Bronchial epithelial cell (primary cell): Measurements from ENCODE around the gene BANF2. TPM values are rescaled to one million over a fixed set of nuclear protein-coding genes. Genes with fewer than 3 reads are reported as not detected.

ENCODE experiments used
- DNase-seq: peaks from one replicate; pipeline ENCODE4 v3.0.0-alpha.2; 2010; ENCODE audit warnings: low read depth
- FAIRE-seq: peaks from 2 replicates; lab custom pipeline; 2011; peaks lifted over from hg19 to GRCh38; lab: Jason Lieb, UNC
- H3K27me3 ChIP-seq: 2 replicates; pipeline ENCODE4 v1.5.1; 2011; ENCODE audit warnings: low read length; ENCODE audit not compliant: control insufficient read depth, insufficient read depth
- H3K36me3 ChIP-seq: 2 replicates; pipeline ENCODE4 v1.5.1; 2011; ENCODE audit warnings: low read length; ENCODE audit not compliant: control insufficient read depth, insufficient read depth
- H3K4me3 ChIP-seq: 2 replicates; pipeline ENCODE4 v1.5.1; 2011; ENCODE audit warnings: mild to moderate bottlenecking, low read depth, low read length, control low read depth
- CTCF ChIP-seq: IDR thresholded peaks from 2 replicates; pipeline ENCODE4 v1.5.1; 2011; ENCODE audit warnings: mild to moderate bottlenecking, moderate library complexity, low read length, control low read depth, inconsistent platforms; ENCODE audit not compliant: insufficient read depth, severe bottlenecking
- total RNA-seq: library from RNA; depleted of rRNA; stranded (reverse); fragments of >200 nt; gene quantifications from 2 replicates; pipeline ENCODE4 v1.2.1, GENCODE V29; 2014

Gene BANF2
- total RNA-seq, 1 donor from 2014 or later = not detected

GRCh38 chr20:17748279-17748678 lies 48.5 kb downstream of the BANF2 start:
- Histone ChIP-seq H3K4me3 (no peak overlapping the region), H3K27me3 (no peaks in the 10 kb centered on the region), H3K36me3 (no peaks in the 10 kb centered on the region)
- FAIRE-seq = no peak
- DNase-seq = no peak
- no peak for TF ChIP-seq CTCF

GRCh38 chr20:17749626-17749977 lies 49.8 kb downstream of the BANF2 start:
- no peak overlapping the region for H3K4me3 ChIP-seq
- no peak for DNase-seq
- no peak for FAIRE-seq
- no peaks in the 10 kb centered on the region for H3K27me3 ChIP-seq
- TF ChIP-seq CTCF = no peak
- no peaks in the 10 kb centered on the region for H3K36me3 ChIP-seq

GRCh38 chr20:17749978-17750721 lies 50.4 kb downstream of the BANF2 start:
- FAIRE-seq (no peak), DNase-seq (no peak)
- no peaks in the 10 kb centered on the region for H3K36me3 ChIP-seq
- no peaks in the 10 kb centered on the region for H3K27me3 ChIP-seq
- TF ChIP-seq CTCF = no peak
- H3K4me3 ChIP-seq = no peak overlapping the region

GRCh38 chr20:17750722-17751045 lies 50.9 kb downstream of the BANF2 start:
- FAIRE-seq (no peak), DNase-seq (no peak)
- no peaks in the 10 kb centered on the region for H3K27me3 ChIP-seq
- no peak overlapping the region for H3K4me3 ChIP-seq
- no peak for TF ChIP-seq CTCF
- no peaks in the 10 kb centered on the region for H3K36me3 ChIP-seq

- DNase-seq = no peak
- no peak overlapping the region for H3K4me3 ChIP-seq
- H3K36me3 ChIP-seq = no peaks in the 10 kb centered on the region
- no peaks in the 10 kb centered on the region for H3K27me3 ChIP-seq
- no peak for TF ChIP-seq CTCF
- no peak for FAIRE-seq
These were observed 51.9 kb downstream of the BANF2 start for GRCh38 chr20:17751640-17752039.

GRCh38 chr20:17752459-17752858 lies 52.7 kb downstream of the BANF2 start:
- H3K27me3 ChIP-seq = no peaks in the 10 kb centered on the region
- FAIRE-seq = no peak
- DNase-seq = no peak
- no peaks in the 10 kb centered on the region for H3K36me3 ChIP-seq
- no peak overlapping the region for H3K4me3 ChIP-seq
- no peak for TF ChIP-seq CTCF
